Uterus (tissue), 4 donors: ENCODE measurements around the gene OASL. TPM values are rescaled to one million over a fixed set of nuclear protein-coding genes. Genes with fewer than 3 reads are reported as not detected.
"Not testable (repeated sequence)": the region's sequence is repeated elsewhere in the genome, so short reads cannot be mapped to it uniquely, and the experiment has no call there.

ENCODE experiments used
- DNase-seq, 2 donors: peaks; one replicate each; pipeline ENCODE4 v3.0.0-alpha.2; 2019 to 2020
- H3K27ac ChIP-seq, 2 donors: fragments of 200-600 bp; sonication (generic); 1 replicate in 1 of 2; 2 replicates in 1 of 2; pipeline ENCODE4 v1.5.1; 2016 to 2018
- H3K27me3 ChIP-seq, 2 donors: fragments of 200-600 bp; sonication (generic); one replicate each; pipeline ENCODE4 v1.5.1; 2018 to 2019; ENCODE audit warnings: control low read depth in 1 of 2
- H3K36me3 ChIP-seq, 2 donors: fragments of 200-600 bp; sonication (generic); one replicate each; pipeline ENCODE4 v1.5.1; 2019; ENCODE audit warnings: control low read depth in 1 of 2
- H3K4me1 ChIP-seq, 2 donors: fragments of 200-600 bp; sonication (generic); one replicate each; pipeline ENCODE4 v1.5.1; 2018 to 2019; ENCODE audit warnings: control low read depth in 1 of 2
- H3K4me3 ChIP-seq, 2 donors: fragments of 200-600 bp; sonication (generic); 1 replicate in 1 of 2; 2 replicates in 1 of 2; pipeline ENCODE4 v1.5.1; 2018 to 2019; ENCODE audit warnings: mild to moderate bottlenecking in 1 of 2
- H3K9me3 ChIP-seq, 2 donors: fragments of 200-600 bp; sonication (generic); one replicate each; pipeline ENCODE4 v1.5.1; 2019; ENCODE audit warnings: control low read depth in 1 of 2
- POLR2A ChIP-seq, 2 donors: fragments of 450-650 bp; IDR thresholded peaks; one replicate each; pipeline ENCODE4 v1.6.1; 2016; ENCODE audit warnings: antibody characterized with exemption in 2 of 2, mild to moderate bottlenecking in 1 of 2, moderate library complexity in 1 of 2
- intact Hi-C: fragments of 100-400 bp; cut with DNase I; formaldehyde crosslinking; loops from one replicate; pipeline ENCODE4 v1.15.1; 2023; ENCODE audit warnings: low total_unique reads
- total RNA-seq, 4 donors: library from RNA; depleted of rRNA in 3 of 4; stranded (reverse); fragments of >200 nt in 3 of 4; gene quantifications; one replicate each; pipeline versions ENCODE4 v1.1.0 to v1.2.4, GENCODE V29; 2014 to 2023
- TF ChIP-seq, protein P1 (sequence below), 4 experiments: fragments of 200-600 bp in 2 of 4; fragments of 450-650 bp in 2 of 4; sonication (generic) in 2 of 4; IDR thresholded peaks; one replicate each; pipeline ENCODE4 v1.5.1; 2016 to 2019; ENCODE audit warnings: antibody characterized with exemption in 4 of 4, mild to moderate bottlenecking in 2 of 4, moderate library complexity in 1 of 4
- donor health status: DM: yes; HTN: yes; CAD: no.

Gene OASL
- total RNA-seq, 4 donors from 2014 or later, result 0.35 to 0.82 TPM; not detected in 2

DNA sequence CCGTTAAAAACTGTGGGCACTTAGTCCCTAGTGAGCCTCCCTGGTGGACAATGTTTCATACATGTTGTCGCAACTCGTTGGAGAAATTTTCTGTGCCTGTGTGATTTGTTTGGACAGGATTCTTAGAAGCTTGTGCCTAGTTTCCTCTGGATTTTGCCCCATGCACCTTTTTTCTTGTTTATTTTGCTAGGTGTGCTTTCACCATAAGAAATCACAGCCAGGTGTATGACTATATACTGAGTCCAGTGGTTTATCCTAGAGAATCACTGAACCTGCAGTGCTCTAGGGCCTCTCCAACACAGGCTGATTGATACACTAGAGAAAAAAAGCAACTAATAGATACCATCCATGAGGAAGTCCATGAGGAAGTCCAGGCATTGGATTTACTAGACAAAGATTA lies 33.1 kb upstream of the OASL start:
- TF ChIP-seq, protein P1, sequence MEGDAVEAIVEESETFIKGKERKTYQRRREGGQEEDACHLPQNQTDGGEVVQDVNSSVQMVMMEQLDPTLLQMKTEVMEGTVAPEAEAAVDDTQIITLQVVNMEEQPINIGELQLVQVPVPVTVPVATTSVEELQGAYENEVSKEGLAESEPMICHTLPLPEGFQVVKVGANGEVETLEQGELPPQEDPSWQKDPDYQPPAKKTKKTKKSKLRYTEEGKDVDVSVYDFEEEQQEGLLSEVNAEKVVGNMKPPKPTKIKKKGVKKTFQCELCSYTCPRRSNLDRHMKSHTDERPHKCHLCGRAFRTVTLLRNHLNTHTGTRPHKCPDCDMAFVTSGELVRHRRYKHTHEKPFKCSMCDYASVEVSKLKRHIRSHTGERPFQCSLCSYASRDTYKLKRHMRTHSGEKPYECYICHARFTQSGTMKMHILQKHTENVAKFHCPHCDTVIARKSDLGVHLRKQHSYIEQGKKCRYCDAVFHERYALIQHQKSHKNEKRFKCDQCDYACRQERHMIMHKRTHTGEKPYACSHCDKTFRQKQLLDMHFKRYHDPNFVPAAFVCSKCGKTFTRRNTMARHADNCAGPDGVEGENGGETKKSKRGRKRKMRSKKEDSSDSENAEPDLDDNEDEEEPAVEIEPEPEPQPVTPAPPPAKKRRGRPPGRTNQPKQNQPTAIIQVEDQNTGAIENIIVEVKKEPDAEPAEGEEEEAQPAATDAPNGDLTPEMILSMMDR (IDR thresholded peaks at IDR 0.05), result no peak
- TF ChIP-seq POLR2A (IDR thresholded peaks at IDR 0.05), result no peak
- no peak for DNase-seq
- Histone ChIP-seq H3K9me3 (peaks cover 0 to 6% of the 10 kb centered on the region in 2 donors), H3K27ac (no peak overlapping the region), H3K4me3 (no peak overlapping the region), H3K27me3 (no peaks in the 10 kb centered on the region), H3K4me1 (no peaks in the 10 kb centered on the region), H3K36me3 (no peaks in the 10 kb centered on the region)
- intact Hi-C loops, result no loop called here

DNA sequence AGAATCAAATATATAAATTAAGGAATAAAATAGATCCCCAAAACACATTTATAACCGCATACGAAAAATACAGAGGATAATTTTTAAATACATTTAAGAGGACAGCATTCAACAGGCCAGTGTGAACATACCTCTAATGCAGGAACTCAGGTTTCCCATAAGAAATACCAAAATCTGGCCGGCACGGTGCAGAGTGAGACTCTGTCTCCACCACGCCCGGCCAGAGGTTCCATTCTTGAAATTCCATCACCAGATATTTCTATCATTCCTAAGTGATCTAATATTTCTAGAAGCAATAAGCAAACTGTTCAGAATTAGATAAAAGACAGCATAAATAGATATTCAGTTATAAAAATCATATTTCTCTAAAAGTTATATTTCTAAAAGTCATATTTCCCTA lies 30.2 kb upstream of the OASL start:
- no peak for TF ChIP-seq POLR2A (IDR thresholded peaks at IDR 0.05)
- TF ChIP-seq, protein P1 (IDR thresholded peaks at IDR 0.05), result no peak
- no peak overlapping the region for H3K4me3 ChIP-seq
- H3K4me1 ChIP-seq, result no peaks in the 10 kb centered on the region
- intact Hi-C loops, result no loop called here
- no peak overlapping the region for H3K27ac ChIP-seq
- H3K36me3 ChIP-seq, result no peaks in the 10 kb centered on the region
- no peak for DNase-seq
- no peaks in the 10 kb centered on the region for H3K27me3 ChIP-seq
- peaks cover 0 to 6% of the 10 kb centered on the region in 2 donors for H3K9me3 ChIP-seq

DNA sequence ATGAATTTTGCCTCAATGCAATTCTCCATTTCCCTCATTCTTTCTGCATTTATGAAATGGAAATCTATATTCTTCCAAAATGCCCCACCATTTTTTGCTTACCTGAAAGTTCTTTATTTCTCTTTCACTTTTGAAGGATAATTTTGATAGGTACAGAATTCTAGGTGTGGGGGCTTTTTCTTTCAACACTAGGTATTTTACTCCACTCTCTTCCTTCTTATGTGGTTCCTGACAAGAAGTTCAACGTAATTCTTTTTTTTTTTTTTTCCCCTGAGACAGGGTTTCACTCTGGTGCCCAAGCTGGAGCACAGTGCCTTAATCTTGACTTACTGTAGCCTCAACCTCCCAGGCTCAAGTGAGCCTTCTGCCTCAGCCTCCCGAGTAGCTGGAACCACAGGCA lies 26.3 kb upstream of the OASL start:
- H3K4me1 ChIP-seq, result no peaks in the 10 kb centered on the region
- no peaks in the 10 kb centered on the region for H3K27me3 ChIP-seq
- no peak overlapping the region for H3K27ac ChIP-seq
- intact Hi-C loops, result no loop called here
- H3K9me3 ChIP-seq, result no peaks in the 10 kb centered on the region
- H3K36me3 ChIP-seq, result no peaks in the 10 kb centered on the region
- no peak overlapping the region for H3K4me3 ChIP-seq
- no peak for DNase-seq
- no peak for TF ChIP-seq POLR2A (IDR thresholded peaks at IDR 0.05)
- TF ChIP-seq, protein P1 (IDR thresholded peaks at IDR 0.05), result no peak

DNA sequence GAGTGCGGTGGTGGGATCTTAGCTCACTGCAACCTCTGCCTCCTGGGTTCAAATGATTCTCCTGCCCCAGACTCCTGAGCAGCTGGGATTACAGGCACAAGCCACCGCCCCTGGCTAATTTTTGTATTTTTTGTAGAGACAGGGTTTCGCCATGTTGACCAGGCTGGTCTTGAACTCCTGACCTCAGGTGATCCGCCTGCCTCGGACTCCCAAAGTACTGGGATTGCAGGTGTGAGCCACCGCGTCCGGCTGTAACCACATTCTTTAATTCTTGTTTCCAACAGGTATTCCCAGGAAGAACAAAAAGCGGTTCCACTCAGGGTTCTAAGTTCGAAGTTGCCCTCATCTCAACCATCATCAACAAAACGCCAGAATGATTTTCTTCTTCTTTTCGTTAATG lies 25.5 kb upstream of the OASL start:
- DNase-seq, H3K27me3 ChIP-seq, H3K4me1 ChIP-seq, H3K36me3 ChIP-seq, H3K27ac ChIP-seq, H3K9me3 ChIP-seq, H3K4me3 ChIP-seq, intact Hi-C loops: not testable (repeated sequence)

DNA sequence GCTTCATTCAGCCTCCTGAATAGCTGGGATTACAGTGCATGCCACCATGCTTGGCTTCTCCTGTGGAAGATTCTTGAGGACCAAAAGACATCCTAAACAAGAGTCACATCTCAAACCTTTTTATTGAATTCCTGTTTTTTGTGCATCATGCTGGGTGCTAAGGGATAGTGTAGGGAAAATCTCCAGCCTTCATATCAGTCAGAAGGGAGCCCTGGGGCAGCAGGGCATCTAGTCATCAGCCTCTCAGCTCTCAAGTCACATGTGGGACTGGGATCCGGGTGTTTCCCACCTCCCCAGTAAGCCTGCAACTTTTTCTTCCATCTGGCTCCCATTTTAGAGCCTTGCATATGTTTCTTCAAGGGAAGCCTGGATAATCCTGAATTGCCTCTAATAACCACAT lies 25.1 kb upstream of the OASL start:
- Histone ChIP-seq H3K9me3 (no peaks in the 10 kb centered on the region), H3K4me3 (no peak overlapping the region), H3K27ac (no peak overlapping the region), H3K36me3 (no peaks in the 10 kb centered on the region), H3K4me1 (no peaks in the 10 kb centered on the region), H3K27me3 (no peaks in the 10 kb centered on the region)
- intact Hi-C loops, result no loop called here
- DNase-seq, result no peak
- TF ChIP-seq, protein P1 (IDR thresholded peaks at IDR 0.05), result no peak
- TF ChIP-seq POLR2A (IDR thresholded peaks at IDR 0.05), result no peak

DNA sequence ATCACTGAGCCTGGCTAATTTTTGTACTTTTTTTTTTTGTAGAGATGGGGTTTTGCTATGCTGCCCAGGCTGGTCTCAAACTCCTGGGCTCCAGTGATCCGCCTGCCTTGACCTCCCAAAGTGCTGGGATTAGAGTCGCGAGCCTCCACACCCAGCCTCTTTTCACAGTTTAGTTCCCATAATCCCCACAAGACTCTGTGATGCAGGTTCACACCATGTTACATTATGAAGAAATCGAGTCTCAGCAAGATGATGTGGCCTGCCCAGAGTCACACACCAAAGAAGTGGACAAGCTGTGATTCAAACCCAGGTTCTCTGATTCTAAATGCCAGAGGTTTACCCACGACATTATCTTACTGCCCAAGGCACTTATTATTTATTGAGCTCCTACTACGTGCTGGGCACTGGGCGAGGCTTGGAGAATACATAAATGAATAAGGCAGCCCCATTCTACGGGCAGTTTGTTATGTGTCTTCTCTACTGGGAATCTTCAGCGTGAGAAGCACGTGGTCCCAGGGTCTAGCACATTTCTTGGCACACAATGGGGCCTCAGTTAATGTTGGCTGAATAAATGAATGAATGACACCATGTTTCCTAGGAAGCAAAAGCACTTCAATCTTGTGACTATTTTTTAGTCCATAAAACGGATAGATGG lies 23.5 kb upstream of the OASL start:
- H3K4me1 ChIP-seq, result no peaks in the 10 kb centered on the region
- no peak for DNase-seq
- intact Hi-C loops, result no loop called here
- H3K27me3 ChIP-seq, result no peaks in the 10 kb centered on the region
- H3K27ac ChIP-seq, result no peak overlapping the region
- H3K4me3 ChIP-seq, result no peak overlapping the region
- no peaks in the 10 kb centered on the region for H3K9me3 ChIP-seq
- no peaks in the 10 kb centered on the region for H3K36me3 ChIP-seq
- TF ChIP-seq POLR2A (IDR thresholded peaks at IDR 0.05), result no peak
- TF ChIP-seq, protein P1 (IDR thresholded peaks at IDR 0.05), result no peak
